ENCODE data around the gene TRIM4.

- no peak for TF ChIP-seq POLR2AphosphoS5 (IDR thresholded peaks at IDR 0.05)
- no peak for TF ChIP-seq CTCF (IDR thresholded peaks at IDR 0.05)
- no peak for TF ChIP-seq POLR2A (IDR thresholded peaks at IDR 0.05)
- no peak for TF ChIP-seq EP300 (IDR thresholded peaks at IDR 0.05)
These were observed 21.3 kb downstream of the TRIM4 start for GRCh38 chr7:99898023-99898357.
